Activated T-helper 1 cell treated with anti-CD3 and anti-CD28 coated beads, Interleukin-12 subunit alpha, Interleukin-12 subunit beta, Interleukin-2, Interleukin-4 antibody, amounts not matched to agents 30 ng/mL and 10 ng/mL and 1 ng/mL, durations not matched to agents 14 hours and 24 hours and 36 hours (primary cell): Measurements from ENCODE around the gene TPRA1. TPM values are rescaled to one million over a fixed set of nuclear protein-coding genes. Genes with fewer than 3 reads are reported as not detected.
"Not testable (repeated sequence)": the region's sequence is repeated elsewhere in the genome, so short reads cannot be mapped to it uniquely, and the experiment has no call there.

Source experiments
- DNase-seq: peaks from one replicate; pipeline ENCODE4 v3.0.0; 2021; ENCODE audit warnings: low spot score
- H3K27ac Mint-ChIP-seq: one replicate; pipeline ENCODE4 v1.8.0; 2021; ENCODE audit warnings: mild to moderate bottlenecking, mixed read lengths
- H3K27me3 Mint-ChIP-seq: one replicate; pipeline ENCODE4 v1.8.0; 2022; ENCODE audit warnings: mild to moderate bottlenecking, moderate library complexity, mixed read lengths; ENCODE audit not compliant: insufficient read depth
- H3K36me3 Mint-ChIP-seq: one replicate; pipeline ENCODE4 v1.8.0; 2021; ENCODE audit warnings: low read depth, mixed read lengths
- H3K4me1 Mint-ChIP-seq: one replicate; pipeline ENCODE4 v1.8.0; 2021; ENCODE audit warnings: low read depth, mixed read lengths
- H3K4me3 Mint-ChIP-seq: one replicate; pipeline ENCODE4 v1.8.0; 2021; ENCODE audit warnings: mild to moderate bottlenecking, moderate library complexity, mixed read lengths
- H3K9me3 Mint-ChIP-seq: one replicate; pipeline ENCODE4 v1.8.0; 2021; ENCODE audit warnings: mixed read lengths
- intact Hi-C: fragments of 100-400 bp; cut with micrococcal nuclease; formaldehyde crosslinking; loops from one replicate; pipeline ENCODE4 v1.15.1; 2024
- total RNA-seq: library from RNA; stranded (reverse); gene quantifications from 2 replicates; pipeline ENCODE4 v1.2.3, GENCODE V29; 2022

Gene TPRA1
- total RNA-seq, 1 donor from 2014 or later = 41.3 TPM

DNA sequence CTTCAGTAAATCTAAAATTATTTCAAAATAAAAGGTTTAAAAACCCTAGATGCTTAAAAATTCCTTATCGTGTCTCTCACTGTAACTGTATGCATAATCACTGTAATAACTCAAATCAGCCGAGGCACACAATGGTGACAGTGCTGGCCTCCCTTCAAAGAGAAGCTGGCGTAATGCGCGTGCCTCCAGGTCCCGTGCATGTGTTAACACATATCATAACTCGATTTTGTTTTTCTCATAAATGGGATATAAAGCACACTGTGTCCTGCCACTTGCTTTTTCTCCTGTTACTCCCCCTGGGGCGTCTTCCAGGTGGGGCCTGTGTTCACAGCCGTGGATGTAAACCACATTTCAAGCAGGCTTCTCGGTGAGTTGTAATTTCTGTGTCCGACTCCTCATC, 56.0 kb downstream of the TPRA1 start:
- H3K27ac Mint-ChIP-seq = no peak overlapping the region
- no peaks in the 10 kb centered on the region for H3K9me3 Mint-ChIP-seq

GRCh38 chr3:127534161-127534451, 56.4 kb downstream of the TPRA1 start:
- DNase-seq = no peak
- H3K36me3 Mint-ChIP-seq = no peaks in the 10 kb centered on the region
- no peaks in the 10 kb centered on the region for H3K4me1 Mint-ChIP-seq
- peaks cover 8% of the 10 kb centered on the region for H3K27me3 Mint-ChIP-seq
- no peak overlapping the region for H3K4me3 Mint-ChIP-seq
- no peak overlapping the region for H3K27ac Mint-ChIP-seq
- H3K9me3 Mint-ChIP-seq = no peaks in the 10 kb centered on the region
- intact Hi-C loops = no loop called here

More for the DNA sequence above, 56.0 kb downstream of the TPRA1 start:
- no peaks in the 10 kb centered on the region for H3K36me3 Mint-ChIP-seq
- no peaks in the 10 kb centered on the region for H3K4me1 Mint-ChIP-seq
- H3K4me3 Mint-ChIP-seq = no peak overlapping the region
- H3K27me3 Mint-ChIP-seq = peaks cover 8% of the 10 kb centered on the region
- no peak for DNase-seq
- intact Hi-C loops = no loop called here

DNA sequence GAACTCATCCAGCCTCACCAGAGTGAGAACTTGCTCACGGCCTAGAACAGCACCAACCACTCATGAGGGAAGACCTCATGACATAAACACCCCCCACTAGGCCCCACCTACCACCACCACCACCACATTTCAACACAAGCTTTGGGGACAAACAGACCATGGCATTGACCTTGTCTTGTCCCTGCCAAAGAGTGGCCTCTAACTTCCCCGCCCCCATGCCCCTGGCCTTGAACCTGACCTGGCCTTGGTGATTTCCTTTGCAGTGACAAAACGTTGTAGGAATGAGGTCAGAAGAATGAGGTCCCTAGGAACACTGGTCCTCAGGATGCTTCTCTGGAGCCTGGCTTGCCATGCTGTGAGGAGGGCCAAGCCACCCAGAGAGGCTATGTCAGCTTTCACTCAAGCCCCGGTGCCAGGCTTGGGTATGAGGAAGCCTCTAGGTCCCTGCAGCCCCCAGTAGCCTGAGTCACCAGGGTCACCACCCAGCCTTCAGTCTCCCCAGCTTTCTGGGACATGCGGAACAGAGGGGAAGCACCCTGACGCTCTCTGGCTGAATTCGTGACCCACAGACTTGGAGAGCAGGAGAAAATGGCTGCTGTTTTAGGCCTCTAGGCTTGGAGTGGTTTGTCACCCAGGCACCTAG, 57.9 kb downstream of the TPRA1 start:
- Mint-ChIP-seq H3K27me3 (peaks cover 12% of the 10 kb centered on the region), H3K27ac (no peak overlapping the region), H3K36me3 (no peaks in the 10 kb centered on the region), H3K4me3 (no peak overlapping the region), H3K4me1 (no peaks in the 10 kb centered on the region), H3K9me3 (no peaks in the 10 kb centered on the region)
- no peak for DNase-seq
- intact Hi-C loops = no loop called here

- Mint-ChIP-seq H3K36me3 (no peaks in the 10 kb centered on the region), H3K4me1 (no peaks in the 10 kb centered on the region)
- intact Hi-C loops = no loop called here
Observed at GRCh38 chr3:127531821-127532220, 58.7 kb downstream of the TPRA1 start.

GRCh38 chr3:127530863-127531262, 59.7 kb downstream of the TPRA1 start:
- H3K4me1 Mint-ChIP-seq, DNase-seq, H3K4me3 Mint-ChIP-seq, H3K9me3 Mint-ChIP-seq, H3K36me3 Mint-ChIP-seq, intact Hi-C loops, H3K27ac Mint-ChIP-seq: not testable (repeated sequence)
- peaks cover 11% of the 10 kb centered on the region for H3K27me3 Mint-ChIP-seq

More at GRCh38 chr3:127531821-127532220, 58.7 kb downstream of the TPRA1 start:
- no peak for DNase-seq
- Mint-ChIP-seq H3K9me3 (no peaks in the 10 kb centered on the region), H3K4me3 (no peak overlapping the region), H3K27ac (no peak overlapping the region), H3K27me3 (peaks cover 12% of the 10 kb centered on the region)

- Mint-ChIP-seq H3K9me3 (no peaks in the 10 kb centered on the region), H3K36me3 (no peaks in the 10 kb centered on the region), H3K4me3 (no peak overlapping the region), H3K4me1 (no peaks in the 10 kb centered on the region), H3K27ac (no peak overlapping the region), H3K27me3 (peaks cover 9% of the 10 kb centered on the region)
- intact Hi-C loops = no loop called here
- DNase-seq = no peak
Observed at GRCh38 chr3:127529346-127530188, 61.0 kb downstream of the TPRA1 start.

DNA sequence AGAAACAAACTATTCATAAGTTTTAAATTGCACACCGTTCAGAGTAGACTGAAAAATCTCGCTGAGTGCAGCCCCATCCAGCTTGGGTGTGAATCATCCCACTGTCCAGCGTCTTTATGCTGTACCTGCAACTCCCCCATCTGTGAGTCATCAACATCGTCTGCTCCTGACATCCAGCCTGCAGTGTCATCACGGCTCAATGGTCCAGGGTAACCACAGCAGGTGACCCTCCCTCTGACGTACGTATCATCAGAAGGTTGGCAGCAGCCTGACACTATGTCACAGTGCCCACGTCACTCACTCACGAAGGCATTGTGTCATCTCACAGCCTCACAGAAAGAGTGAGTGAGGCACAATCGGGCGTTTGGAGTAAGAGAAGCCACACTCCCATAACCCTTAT, 65.2 kb downstream of the TPRA1 start:
- no peak for DNase-seq
- Mint-ChIP-seq H3K27ac (no peak overlapping the region), H3K4me3 (no peak overlapping the region), H3K36me3 (no peaks in the 10 kb centered on the region), H3K4me1 (no peaks in the 10 kb centered on the region), H3K27me3 (peaks cover 13% of the 10 kb centered on the region), H3K9me3 (no peaks in the 10 kb centered on the region)
- intact Hi-C loops = no loop called here

- Mint-ChIP-seq H3K9me3 (no peaks in the 10 kb centered on the region), H3K36me3 (no peaks in the 10 kb centered on the region), H3K4me3 (no peak overlapping the region), H3K27ac (no peak overlapping the region), H3K4me1 (no peaks in the 10 kb centered on the region), H3K27me3 (peaks cover 11% of the 10 kb centered on the region)
- intact Hi-C loops = no loop called here
- DNase-seq = no peak
Observed at GRCh38 chr3:127524296-127524896, 66.1 kb downstream of the TPRA1 start.

Other genes with a start within 250 kb of the TPRA1 start
- gene MCM2, start 7.7 kb upstream of the TPRA1 start, total RNA-seq = 214 and 229 TPM in 2 replicates
- gene PODXL2, start 38.5 kb upstream of the TPRA1 start, total RNA-seq = 9.7 and 10.3 TPM in 2 replicates
- gene ABTB1, start 82.2 kb upstream of the TPRA1 start, total RNA-seq = 9.7 TPM in 2 replicates
- 2.2 and 2.5 TPM in 2 replicates for gene MGLL, start 231.8 kb upstream of the TPRA1 start, total RNA-seq